GM12878 (cell line): Measurements from ENCODE around the gene OGDHL.

Experiments
- ATF7 ChIP-seq: fragments of 450-650 bp; IDR thresholded peaks from 2 replicates; pipeline ENCODE4 v1.6.1; 2016; ENCODE audit warnings: low read depth, mild to moderate bottlenecking
- BACH1 ChIP-seq: fragments of 450-650 bp; IDR thresholded peaks from 2 replicates; pipeline ENCODE4 v1.6.1; 2017; ENCODE audit warnings: mild to moderate bottlenecking, borderline replicate concordance
- POU2F2 ChIP-seq: IDR thresholded peaks from 3 replicates; pipeline ENCODE4 v1.6.1; 2011; ENCODE audit warnings: low read depth, mild to moderate bottlenecking, low read length, borderline replicate concordance
- ZNF274 ChIP-seq: IDR thresholded peaks from one replicate; pipeline ENCODE4 v1.8.0; 2011; ENCODE audit not compliant: insufficient read length, insufficient read depth
- TF ChIP-seq, protein P1 (sequence below), 3 experiments: IDR thresholded peaks in 2 of 3; conservative IDR thresholded peaks in 1 of 3; 2 replicates each; pipeline ENCODE4 v1.5.1; 2011; ENCODE audit warnings: low read depth in 3 of 3, low read length in 3 of 3, mild to moderate bottlenecking in 3 of 3, control low read depth in 2 of 3, moderate library complexity in 2 of 3, inconsistent platforms in 1 of 3, mixed read lengths in 1 of 3; ENCODE audit not compliant: control insufficient read depth in 2 of 3, insufficient read depth in 1 of 3; ENCODE audit errors: extremely low read depth in 1 of 3
- TF ChIP-seq, protein P2 (sequence below): IDR thresholded peaks from 2 replicates; pipeline ENCODE4 v1.6.1; 2011; ENCODE audit warnings: borderline replicate concordance, low read depth, mild to moderate bottlenecking, moderate library complexity, mixed read lengths, low read length; ENCODE audit not compliant: insufficient read depth; ENCODE audit errors: extremely low read length

DNA sequence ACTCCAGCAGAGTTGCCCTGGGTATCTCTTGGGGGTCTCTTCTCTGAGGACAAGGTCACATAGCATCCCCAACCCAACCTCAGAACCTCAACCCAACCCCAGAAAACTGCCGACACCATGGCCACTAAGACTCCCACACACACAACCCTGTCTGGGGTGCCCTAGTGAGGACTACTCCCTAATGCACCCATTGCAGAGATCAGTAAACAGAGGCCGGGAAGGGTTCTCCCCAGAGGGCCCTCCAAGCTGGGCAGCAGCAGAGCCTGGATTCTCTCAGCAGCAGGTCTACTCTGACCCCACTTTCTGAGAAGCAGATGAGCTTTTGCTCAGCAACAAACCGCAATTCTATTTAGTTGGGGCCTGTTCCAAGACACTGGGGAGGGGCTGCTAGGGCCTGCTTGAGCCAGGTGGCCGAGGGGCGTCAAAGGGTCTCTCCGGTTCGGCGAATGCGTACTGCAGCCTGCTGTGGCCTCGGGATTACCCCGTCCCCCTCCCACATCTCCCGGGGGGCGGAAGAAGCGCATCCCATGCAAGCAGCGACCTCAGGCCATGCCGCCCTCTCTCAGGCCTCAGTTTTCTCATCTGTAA lies 828 bp downstream of the OGDHL start:
- no peak for TF ChIP-seq POU2F2
- TF ChIP-seq BACH1: no peak
- TF ChIP-seq, protein P1, sequence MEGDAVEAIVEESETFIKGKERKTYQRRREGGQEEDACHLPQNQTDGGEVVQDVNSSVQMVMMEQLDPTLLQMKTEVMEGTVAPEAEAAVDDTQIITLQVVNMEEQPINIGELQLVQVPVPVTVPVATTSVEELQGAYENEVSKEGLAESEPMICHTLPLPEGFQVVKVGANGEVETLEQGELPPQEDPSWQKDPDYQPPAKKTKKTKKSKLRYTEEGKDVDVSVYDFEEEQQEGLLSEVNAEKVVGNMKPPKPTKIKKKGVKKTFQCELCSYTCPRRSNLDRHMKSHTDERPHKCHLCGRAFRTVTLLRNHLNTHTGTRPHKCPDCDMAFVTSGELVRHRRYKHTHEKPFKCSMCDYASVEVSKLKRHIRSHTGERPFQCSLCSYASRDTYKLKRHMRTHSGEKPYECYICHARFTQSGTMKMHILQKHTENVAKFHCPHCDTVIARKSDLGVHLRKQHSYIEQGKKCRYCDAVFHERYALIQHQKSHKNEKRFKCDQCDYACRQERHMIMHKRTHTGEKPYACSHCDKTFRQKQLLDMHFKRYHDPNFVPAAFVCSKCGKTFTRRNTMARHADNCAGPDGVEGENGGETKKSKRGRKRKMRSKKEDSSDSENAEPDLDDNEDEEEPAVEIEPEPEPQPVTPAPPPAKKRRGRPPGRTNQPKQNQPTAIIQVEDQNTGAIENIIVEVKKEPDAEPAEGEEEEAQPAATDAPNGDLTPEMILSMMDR (IDR thresholded peaks at IDR 0.05 in 2 of 3, conservative IDR thresholded peaks at IDR 0.05 in 1 of 3; ENCODE audit: control insufficient read depth in 2 of 3, extremely low read depth in 1 of 3, insufficient read depth in 1 of 3, low read depth in 3 of 3, low read length in 3 of 3): no peak
- TF ChIP-seq, protein P2, sequence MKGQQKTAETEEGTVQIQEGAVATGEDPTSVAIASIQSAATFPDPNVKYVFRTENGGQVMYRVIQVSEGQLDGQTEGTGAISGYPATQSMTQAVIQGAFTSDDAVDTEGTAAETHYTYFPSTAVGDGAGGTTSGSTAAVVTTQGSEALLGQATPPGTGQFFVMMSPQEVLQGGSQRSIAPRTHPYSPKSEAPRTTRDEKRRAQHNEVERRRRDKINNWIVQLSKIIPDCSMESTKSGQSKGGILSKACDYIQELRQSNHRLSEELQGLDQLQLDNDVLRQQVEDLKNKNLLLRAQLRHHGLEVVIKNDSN: no peak
- TF ChIP-seq ZNF274: no peak
- no peak for TF ChIP-seq ATF7
